ENCODE measurements around the gene SLC34A1. TPM values are rescaled to one million over a fixed set of nuclear protein-coding genes. Genes with fewer than 3 reads are reported as not detected.

The SLC34A1 gene
- not detected in 5 replicates for total RNA-seq (2022; extraction: Qiagen RNA extraction)

GRCh38 chr5:177384134-177384533 is at the start of gene SLC34A1:
TSS of gene SLC34A1 (plus strand) at chr5:177384434. CDS start at chr5:177385742, 1,308 bp downstream.

GRCh38 chr5:177351392-177352329 is 32.6 kb upstream of the SLC34A1 start, which contains the start of gene LMAN2:
TSS of gene LMAN2 (minus strand) at chr5:177351668. CDS start at chr5:177351647, 21 bp downstream.

GRCh38 chr5:177357459-177358351 is 26.5 kb upstream of the SLC34A1 start, which contains the start of gene RGS14:
TSS of gene RGS14 (plus strand) at chr5:177357924. CDS start at chr5:177358025, 101 bp downstream.

GRCh38 chr5:177399997-177400868 is 16.0 kb downstream of the SLC34A1 start, which contains the start of gene PFN3:
TSS of gene PFN3 (minus strand) at chr5:177400661. CDS start at chr5:177400576, 85 bp downstream.

GRCh38 chr5:177409043-177409801 is 25.0 kb downstream of the SLC34A1 start, which contains the start of gene F12:
TSS of gene F12 (minus strand) at chr5:177409564. CDS start at chr5:177409527, 37 bp downstream.

GRCh38 chr5:177426566-177427210 is 42.5 kb downstream of the SLC34A1 start, which contains the start of gene GRK6:
TSS of gene GRK6 (plus strand) at chr5:177426676. CDS start at chr5:177426846, 170 bp downstream.

GRCh38 chr5:177446200-177447065 is 62.2 kb downstream of the SLC34A1 start, which contains the start of gene PRR7:
TSS of gene PRR7 (plus strand) at chr5:177446814. CDS start at chr5:177455068, 8,254 bp downstream.

Other genes starting within 250 kb of the SLC34A1 start
- 20.6 to 25.3 TPM (median 24.0 TPM) in 5 replicates for gene RAB24, start 80.7 kb upstream of the SLC34A1 start, total RNA-seq (2022; extraction: Qiagen RNA extraction)
- gene PRELID1, start 80.6 kb upstream of the SLC34A1 start, total RNA-seq (2022; extraction: Qiagen RNA extraction): 270 to 377 TPM (median 369 TPM) in 5 replicates
- gene MXD3, start 72.5 kb upstream of the SLC34A1 start, total RNA-seq (2022; extraction: Qiagen RNA extraction): 11.9 to 20.1 TPM (median 18.7 TPM) in 5 replicates
- gene LMAN2, start 32.8 kb upstream of the SLC34A1 start, total RNA-seq (2022; extraction: Qiagen RNA extraction): 185 to 298 TPM (median 190 TPM) in 5 replicates
- gene RGS14, start 26.5 kb upstream of the SLC34A1 start, total RNA-seq (2022; extraction: Qiagen RNA extraction): 3.0 to 5.8 TPM (median 5.6 TPM) in 5 replicates
- not detected in 5 replicates for gene PFN3, start 16.2 kb downstream of the SLC34A1 start, total RNA-seq (2022; extraction: Qiagen RNA extraction)
- gene F12, start 25.1 kb downstream of the SLC34A1 start, total RNA-seq (2022; extraction: Qiagen RNA extraction): 14.2 to 24.1 TPM (median 22.1 TPM) in 5 replicates
- 23.1 to 27.6 TPM (median 26.2 TPM) in 5 replicates for gene GRK6, start 42.2 kb downstream of the SLC34A1 start, total RNA-seq (2022; extraction: Qiagen RNA extraction)
- 11.3 to 32.8 TPM (median 30.9 TPM) in 5 replicates for gene PRR7, start 62.4 kb downstream of the SLC34A1 start, total RNA-seq (2022; extraction: Qiagen RNA extraction)
- gene DBN1, start 89.2 kb downstream of the SLC34A1 start, total RNA-seq (2022; extraction: Qiagen RNA extraction): 54.3 to 70.9 TPM (median 65.2 TPM) in 5 replicates
- gene PDLIM7, start 113.2 kb downstream of the SLC34A1 start, total RNA-seq (2022; extraction: Qiagen RNA extraction): 68.0 to 88.6 TPM (median 79.2 TPM) in 5 replicates
- 2.7 to 6.1 TPM (median 3.8 TPM) in 5 replicates for gene DOK3, start 125.4 kb downstream of the SLC34A1 start, total RNA-seq (2022; extraction: Qiagen RNA extraction)
- gene DDX41, start 132.5 kb downstream of the SLC34A1 start, total RNA-seq (2022; extraction: Qiagen RNA extraction): 95.4 to 135 TPM (median 109 TPM) in 5 replicates
- 19.3 to 27.3 TPM (median 25.0 TPM) in 5 replicates for gene FAM193B, start 170.1 kb downstream of the SLC34A1 start, total RNA-seq (2022; extraction: Qiagen RNA extraction)
- 275 to 289 TPM (median 280 TPM) in 5 replicates for gene TMED9, start 207.8 kb downstream of the SLC34A1 start, total RNA-seq (2022; extraction: Qiagen RNA extraction)
- 21.3 to 27.7 TPM (median 26.5 TPM) in 5 replicates for gene B4GALT7, start 215.7 kb downstream of the SLC34A1 start, total RNA-seq (2022; extraction: Qiagen RNA extraction)

Data from A549 treated with Hydrocortisone at 1 μM for 4 hours (cell line).